ENCODE data around the gene RAB26.
"Not testable (repeated sequence)": the region's sequence is repeated elsewhere in the genome, so short reads cannot be mapped to it uniquely, and the experiment has no call there.

RAB26 gene

DNA sequence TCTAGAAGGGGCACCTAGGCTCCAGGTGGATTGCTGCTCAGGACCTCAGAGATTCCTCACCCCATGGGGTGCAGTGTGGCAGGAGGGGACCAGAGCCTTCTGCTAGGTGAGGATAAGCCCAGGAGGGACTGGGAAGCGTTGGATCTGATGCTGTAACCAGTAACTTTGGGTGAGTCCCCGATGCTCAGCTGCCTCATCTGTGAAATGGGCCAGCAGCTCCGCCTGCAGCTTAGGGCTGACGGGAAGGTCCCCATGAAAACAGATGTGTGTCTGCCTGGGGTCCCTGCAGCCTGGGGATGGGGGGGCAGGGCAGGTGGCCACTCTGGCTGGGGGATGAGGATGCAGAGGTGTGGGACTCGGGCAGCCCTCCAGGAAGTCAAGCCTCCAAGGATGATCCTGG is 50.7 kb downstream of the RAB26 start:
- DNase-seq: no peak

DNA sequence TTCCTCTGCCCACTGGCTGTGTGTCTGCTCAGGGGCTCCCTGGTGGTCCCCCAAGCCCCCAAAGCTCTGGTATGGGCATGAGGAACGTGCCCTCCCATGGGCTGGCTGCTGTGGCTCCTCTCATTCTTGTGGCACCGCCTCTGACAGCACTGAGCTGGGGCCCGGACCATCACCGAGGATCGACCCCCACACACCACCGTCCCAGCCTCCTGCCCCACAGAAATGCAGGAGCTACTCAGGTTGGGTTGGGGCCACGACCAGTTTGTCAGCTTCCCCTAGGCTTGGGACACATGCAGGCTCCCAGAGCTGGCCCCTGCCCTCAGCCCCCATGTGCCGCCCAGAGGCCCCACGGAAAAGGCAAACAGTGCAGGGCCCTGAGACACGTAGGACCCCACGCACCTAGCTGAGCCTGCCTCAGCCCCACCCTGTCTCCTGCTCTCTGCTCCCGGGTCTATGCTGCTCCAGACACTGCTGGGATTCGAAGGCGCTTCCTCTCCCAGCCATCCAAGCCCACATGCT is 51.3 kb downstream of the RAB26 start:
- no peak for DNase-seq

- no peak for DNase-seq
These were observed 51.9 kb downstream of the RAB26 start for GRCh38 chr16:2200313-2200712.

DNA sequence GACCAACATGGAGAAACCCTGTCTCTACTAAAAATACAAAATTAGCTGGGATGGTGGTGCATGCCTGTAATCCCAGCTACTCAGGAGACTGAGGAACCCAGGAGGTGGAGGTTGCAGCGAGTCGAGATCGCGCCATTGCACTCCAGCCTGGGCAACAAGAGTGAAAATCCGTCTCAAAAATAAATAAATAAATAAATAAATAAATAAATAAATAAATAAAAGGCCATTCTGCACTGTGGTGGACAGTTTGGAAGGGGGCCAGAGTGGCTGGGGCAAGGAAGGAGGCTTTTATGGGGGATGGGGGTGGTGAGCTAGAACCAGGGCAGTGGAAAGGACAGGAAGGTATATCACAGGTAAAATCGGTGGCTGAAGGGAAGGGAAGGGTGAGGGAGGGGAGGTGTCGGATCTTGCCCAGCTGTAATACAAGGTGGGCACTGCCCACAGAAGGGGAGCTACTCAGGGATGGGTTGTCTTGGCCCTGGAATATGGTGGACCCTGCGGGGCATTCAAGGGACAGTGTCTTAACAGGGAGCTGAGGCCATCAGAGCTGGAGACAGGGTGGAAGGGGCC is 54.8 kb downstream of the RAB26 start:
- not testable (repeated sequence) for DNase-seq
